Measurements from ENCODE around the gene TSPAN18.

Gene TSPAN18

GRCh38 chr11:44863231-44863630, 136.5 kb downstream of the TSPAN18 start:
- Histone ChIP-seq H2AFZ (ENCODE audit: low read length) (no peak overlapping the region), H3K4me1 (ENCODE audit: insufficient read depth, low read length, severe bottlenecking) (no peaks in the 10 kb centered on the region), H3K9me2 (ENCODE audit: low read depth, low read length) (no peaks in the 10 kb centered on the region), H3K4me2 (ENCODE audit: low read length) (no peak overlapping the region), H3K4me3 (ENCODE audit: low read depth, low read length, poor library complexity, severe bottlenecking) (no peak overlapping the region), H3K79me2 (ENCODE audit: insufficient read depth, low read length) (no peaks in the 10 kb centered on the region), H3K27me3 (ENCODE audit: insufficient read depth, low read length) (no peaks in the 10 kb centered on the region), H3F3A (ENCODE audit: insufficient read depth, low read length) (no peaks in the 10 kb centered on the region), H4K20me1 (ENCODE audit: insufficient read depth, low read length) (no peaks in the 10 kb centered on the region), H3K9me3 (ENCODE audit: low read length) (no peaks in the 10 kb centered on the region), H3K27ac (ENCODE audit: low read depth, low read length, poor library complexity, severe bottlenecking) (no peak overlapping the region), H3K36me3 (ENCODE audit: insufficient read depth, low read length) (no peaks in the 10 kb centered on the region), H3K9ac (ENCODE audit: low read length) (no peak overlapping the region)
- TF ChIP-seq EZH2 (IDR thresholded peaks at IDR 0.05; ENCODE audit: borderline replicate concordance, low read length) = no peak
- TF ChIP-seq, protein P1, sequence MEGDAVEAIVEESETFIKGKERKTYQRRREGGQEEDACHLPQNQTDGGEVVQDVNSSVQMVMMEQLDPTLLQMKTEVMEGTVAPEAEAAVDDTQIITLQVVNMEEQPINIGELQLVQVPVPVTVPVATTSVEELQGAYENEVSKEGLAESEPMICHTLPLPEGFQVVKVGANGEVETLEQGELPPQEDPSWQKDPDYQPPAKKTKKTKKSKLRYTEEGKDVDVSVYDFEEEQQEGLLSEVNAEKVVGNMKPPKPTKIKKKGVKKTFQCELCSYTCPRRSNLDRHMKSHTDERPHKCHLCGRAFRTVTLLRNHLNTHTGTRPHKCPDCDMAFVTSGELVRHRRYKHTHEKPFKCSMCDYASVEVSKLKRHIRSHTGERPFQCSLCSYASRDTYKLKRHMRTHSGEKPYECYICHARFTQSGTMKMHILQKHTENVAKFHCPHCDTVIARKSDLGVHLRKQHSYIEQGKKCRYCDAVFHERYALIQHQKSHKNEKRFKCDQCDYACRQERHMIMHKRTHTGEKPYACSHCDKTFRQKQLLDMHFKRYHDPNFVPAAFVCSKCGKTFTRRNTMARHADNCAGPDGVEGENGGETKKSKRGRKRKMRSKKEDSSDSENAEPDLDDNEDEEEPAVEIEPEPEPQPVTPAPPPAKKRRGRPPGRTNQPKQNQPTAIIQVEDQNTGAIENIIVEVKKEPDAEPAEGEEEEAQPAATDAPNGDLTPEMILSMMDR (IDR thresholded peaks at IDR 0.05; ENCODE audit: low read length) = no peak

GRCh38 chr11:44865866-44866272, 139.1 kb downstream of the TSPAN18 start:
- TF ChIP-seq, protein P1 (IDR thresholded peaks at IDR 0.05; ENCODE audit: low read length) = no peak
- no peak for TF ChIP-seq EZH2 (IDR thresholded peaks at IDR 0.05; ENCODE audit: borderline replicate concordance, low read length)
- no peaks in the 10 kb centered on the region for H3K4me1 ChIP-seq (ENCODE audit: insufficient read depth, low read length, severe bottlenecking)
- H3K4me2 ChIP-seq (ENCODE audit: low read length) = no peak overlapping the region

DNA sequence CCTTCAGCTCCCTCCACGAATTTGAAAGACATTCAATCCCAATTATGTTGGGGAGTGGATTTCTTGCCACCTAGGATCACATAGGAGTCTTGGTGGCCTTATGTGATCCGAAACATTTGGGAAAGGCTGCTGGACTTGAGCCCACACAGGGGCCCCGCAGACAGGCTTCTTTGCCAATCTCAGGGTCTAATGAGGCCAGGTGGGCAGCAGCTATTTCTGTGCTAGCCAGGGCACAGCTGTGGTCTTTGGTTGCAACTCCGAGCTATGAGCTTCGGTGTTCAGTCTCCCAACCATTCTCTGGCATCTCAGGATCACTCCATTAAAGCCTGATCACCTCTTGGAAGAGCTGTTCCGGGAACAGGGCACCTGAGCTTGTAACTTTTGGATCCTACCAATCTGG, 139.5 kb downstream of the TSPAN18 start:
- H3K27ac ChIP-seq (ENCODE audit: low read depth, low read length, poor library complexity, severe bottlenecking) = no peak overlapping the region
- no peak for TF ChIP-seq EZH2 (IDR thresholded peaks at IDR 0.05; ENCODE audit: borderline replicate concordance, low read length)
- TF ChIP-seq, protein P1 (IDR thresholded peaks at IDR 0.05; ENCODE audit: low read length) = no peak
- no peak overlapping the region for H3K9ac ChIP-seq (ENCODE audit: low read length)

More at GRCh38 chr11:44865866-44866272, 139.1 kb downstream of the TSPAN18 start:
- H3K27ac ChIP-seq (ENCODE audit: low read depth, low read length, poor library complexity, severe bottlenecking) = no peak overlapping the region
- H3K36me3 ChIP-seq (ENCODE audit: insufficient read depth, low read length) = no peaks in the 10 kb centered on the region
- H3F3A ChIP-seq (ENCODE audit: insufficient read depth, low read length) = no peaks in the 10 kb centered on the region
- no peaks in the 10 kb centered on the region for H3K79me2 ChIP-seq (ENCODE audit: insufficient read depth, low read length)
- no peaks in the 10 kb centered on the region for H3K9me2 ChIP-seq (ENCODE audit: low read depth, low read length)
- no peaks in the 10 kb centered on the region for H3K27me3 ChIP-seq (ENCODE audit: insufficient read depth, low read length)
- H3K9ac ChIP-seq (ENCODE audit: low read length) = no peak overlapping the region
- H3K4me3 ChIP-seq (ENCODE audit: low read depth, low read length, poor library complexity, severe bottlenecking) = no peak overlapping the region
- no peak overlapping the region for H2AFZ ChIP-seq (ENCODE audit: low read length)
- H4K20me1 ChIP-seq (ENCODE audit: insufficient read depth, low read length) = no peaks in the 10 kb centered on the region
- no peaks in the 10 kb centered on the region for H3K9me3 ChIP-seq (ENCODE audit: low read length)

More for the DNA sequence above, 139.5 kb downstream of the TSPAN18 start:
- no peak overlapping the region for H3K4me2 ChIP-seq (ENCODE audit: low read length)
- H3K9me3 ChIP-seq (ENCODE audit: low read length) = no peaks in the 10 kb centered on the region
- no peaks in the 10 kb centered on the region for H3K4me1 ChIP-seq (ENCODE audit: insufficient read depth, low read length, severe bottlenecking)
- H3K9me2 ChIP-seq (ENCODE audit: low read depth, low read length) = no peaks in the 10 kb centered on the region
- H3F3A ChIP-seq (ENCODE audit: insufficient read depth, low read length) = no peaks in the 10 kb centered on the region
- no peaks in the 10 kb centered on the region for H3K27me3 ChIP-seq (ENCODE audit: insufficient read depth, low read length)
- no peak overlapping the region for H2AFZ ChIP-seq (ENCODE audit: low read length)
- H3K4me3 ChIP-seq (ENCODE audit: low read depth, low read length, poor library complexity, severe bottlenecking) = no peak overlapping the region
- H3K79me2 ChIP-seq (ENCODE audit: insufficient read depth, low read length) = no peaks in the 10 kb centered on the region
- no peaks in the 10 kb centered on the region for H3K36me3 ChIP-seq (ENCODE audit: insufficient read depth, low read length)
- H4K20me1 ChIP-seq (ENCODE audit: insufficient read depth, low read length) = no peaks in the 10 kb centered on the region

Measured in OCI-LY1 (cell line).